Measurements from ENCODE around the gene TMEM235. TPM values are rescaled to one million over a fixed set of nuclear protein-coding genes. Genes with fewer than 3 reads are reported as not detected.

The TMEM235 gene
- total RNA-seq, 3 donors from 2014 or later (not counting 1 experiment from before 2014, with no cell fraction given) = not detected

- 96% methylated on average over 17 of the region's 17 CpGs for WGBS (ENCODE audit: insufficient coverage)
- Histone ChIP-seq H3K4me1 (ENCODE audit: control insufficient read depth, insufficient read depth, low read length) (no peaks in the 10 kb centered on the region), H3K36me3 (ENCODE audit: control insufficient read depth, insufficient read depth, low read length) (no peaks in the 10 kb centered on the region), H3K27me3 (ENCODE audit: control insufficient read depth, insufficient read depth, low read length) (no peaks in the 10 kb centered on the region), H3K4me3 (ENCODE audit: low read length) (no peak overlapping the region), H3K9me3 (ENCODE audit: control insufficient read depth, insufficient read depth, low read length) (no peaks in the 10 kb centered on the region), H3K27ac (ENCODE audit: low read length) (no peak overlapping the region)
- TF ChIP-seq, protein P1, sequence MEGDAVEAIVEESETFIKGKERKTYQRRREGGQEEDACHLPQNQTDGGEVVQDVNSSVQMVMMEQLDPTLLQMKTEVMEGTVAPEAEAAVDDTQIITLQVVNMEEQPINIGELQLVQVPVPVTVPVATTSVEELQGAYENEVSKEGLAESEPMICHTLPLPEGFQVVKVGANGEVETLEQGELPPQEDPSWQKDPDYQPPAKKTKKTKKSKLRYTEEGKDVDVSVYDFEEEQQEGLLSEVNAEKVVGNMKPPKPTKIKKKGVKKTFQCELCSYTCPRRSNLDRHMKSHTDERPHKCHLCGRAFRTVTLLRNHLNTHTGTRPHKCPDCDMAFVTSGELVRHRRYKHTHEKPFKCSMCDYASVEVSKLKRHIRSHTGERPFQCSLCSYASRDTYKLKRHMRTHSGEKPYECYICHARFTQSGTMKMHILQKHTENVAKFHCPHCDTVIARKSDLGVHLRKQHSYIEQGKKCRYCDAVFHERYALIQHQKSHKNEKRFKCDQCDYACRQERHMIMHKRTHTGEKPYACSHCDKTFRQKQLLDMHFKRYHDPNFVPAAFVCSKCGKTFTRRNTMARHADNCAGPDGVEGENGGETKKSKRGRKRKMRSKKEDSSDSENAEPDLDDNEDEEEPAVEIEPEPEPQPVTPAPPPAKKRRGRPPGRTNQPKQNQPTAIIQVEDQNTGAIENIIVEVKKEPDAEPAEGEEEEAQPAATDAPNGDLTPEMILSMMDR (IDR thresholded peaks at IDR 0.05) = no peak
- intact Hi-C loops (cut with micrococcal nuclease) = no loop called here
- no peak overlapping the region for H3K27ac Mint-ChIP-seq
- H3K4me1 Mint-ChIP-seq = no peaks in the 10 kb centered on the region
- ATAC-seq (no peak), DNase-seq (no peak)
- H3K9me3 Mint-ChIP-seq = no peaks in the 10 kb centered on the region
- no peaks in the 10 kb centered on the region for H3K36me3 Mint-ChIP-seq
- H3K27me3 Mint-ChIP-seq (ENCODE audit: low read depth in 2 of 2) = no peaks in the 10 kb centered on the region
- H3K4me3 Mint-ChIP-seq = no peak overlapping the region
Measured at GRCh38 chr17:78205124-78205775, 26.2 kb upstream of the TMEM235 start.

- no peaks in the 10 kb centered on the region for H3K9me3 ChIP-seq (ENCODE audit: control insufficient read depth, insufficient read depth, low read length)
- no peaks in the 10 kb centered on the region for H3K9me3 Mint-ChIP-seq
- H3K4me3 ChIP-seq (ENCODE audit: low read length) = no peak overlapping the region
- H3K36me3 Mint-ChIP-seq = no peaks in the 10 kb centered on the region
- H3K27ac Mint-ChIP-seq = no peak overlapping the region
- no peak overlapping the region for H3K27ac ChIP-seq (ENCODE audit: low read length)
- intact Hi-C loops (cut with micrococcal nuclease) = no loop called here
- 88% methylated on average over 7 of the region's 7 CpGs for WGBS (ENCODE audit: insufficient coverage)
- H3K4me1 Mint-ChIP-seq = no peaks in the 10 kb centered on the region
- H3K36me3 ChIP-seq (ENCODE audit: control insufficient read depth, insufficient read depth, low read length) = no peaks in the 10 kb centered on the region
- H3K4me3 Mint-ChIP-seq = no peak overlapping the region
- TF ChIP-seq, protein P1 (IDR thresholded peaks at IDR 0.05) = no peak
- no peak for ATAC-seq
- no peaks in the 10 kb centered on the region for H3K27me3 Mint-ChIP-seq (ENCODE audit: low read depth in 2 of 2)
- H3K27me3 ChIP-seq (ENCODE audit: control insufficient read depth, insufficient read depth, low read length) = no peaks in the 10 kb centered on the region
- DNase-seq = no peak
- no peaks in the 10 kb centered on the region for H3K4me1 ChIP-seq (ENCODE audit: control insufficient read depth, insufficient read depth, low read length)
Measured at GRCh38 chr17:78206298-78206697, 25.1 kb upstream of the TMEM235 start.

DNA sequence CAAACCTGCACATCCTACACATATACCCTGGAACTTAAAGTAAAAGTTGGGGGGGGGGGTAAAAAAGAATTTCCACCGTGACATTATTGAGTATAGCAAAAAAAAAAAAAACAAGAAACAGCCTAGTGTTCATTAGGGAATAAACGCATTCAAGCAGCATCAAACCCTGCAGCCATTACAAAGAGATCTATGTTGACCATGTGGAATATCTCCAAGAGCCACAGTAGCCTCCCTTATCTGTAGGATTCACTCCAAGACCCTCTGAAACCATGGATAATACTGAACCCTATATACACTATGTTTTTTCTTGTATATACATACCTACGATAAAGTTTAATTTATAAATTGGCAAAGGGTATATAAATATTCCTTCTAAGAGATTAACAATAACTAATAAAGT, 22.9 kb upstream of the TMEM235 start:
- 91% methylated on average over 1 of the region's 3 CpGs for WGBS (ENCODE audit: insufficient coverage)
- Mint-ChIP-seq H3K4me1 (peaks cover 0 to under 1% of the 10 kb centered on the region in 2 donors), H3K27ac (no peak overlapping the region), H3K36me3 (no peaks in the 10 kb centered on the region), H3K4me3 (no peak overlapping the region), H3K27me3 (ENCODE audit: low read depth in 2 of 2) (no peaks in the 10 kb centered on the region), H3K9me3 (no peaks in the 10 kb centered on the region)
- H3K4me3 ChIP-seq (ENCODE audit: low read length) = no peak overlapping the region
- no peak overlapping the region for H3K27ac ChIP-seq (ENCODE audit: low read length)
- ATAC-seq = no peak
- intact Hi-C loops (cut with micrococcal nuclease) = no loop called here
- DNase-seq = no peak
- H3K4me1 ChIP-seq (ENCODE audit: control insufficient read depth, insufficient read depth, low read length) = no peaks in the 10 kb centered on the region
- H3K36me3 ChIP-seq (ENCODE audit: control insufficient read depth, insufficient read depth, low read length) = no peaks in the 10 kb centered on the region
- H3K27me3 ChIP-seq (ENCODE audit: control insufficient read depth, insufficient read depth, low read length) = no peaks in the 10 kb centered on the region
- TF ChIP-seq, protein P1 (IDR thresholded peaks at IDR 0.05) = no peak
- H3K9me3 ChIP-seq (ENCODE audit: control insufficient read depth, insufficient read depth, low read length) = no peaks in the 10 kb centered on the region

DNA sequence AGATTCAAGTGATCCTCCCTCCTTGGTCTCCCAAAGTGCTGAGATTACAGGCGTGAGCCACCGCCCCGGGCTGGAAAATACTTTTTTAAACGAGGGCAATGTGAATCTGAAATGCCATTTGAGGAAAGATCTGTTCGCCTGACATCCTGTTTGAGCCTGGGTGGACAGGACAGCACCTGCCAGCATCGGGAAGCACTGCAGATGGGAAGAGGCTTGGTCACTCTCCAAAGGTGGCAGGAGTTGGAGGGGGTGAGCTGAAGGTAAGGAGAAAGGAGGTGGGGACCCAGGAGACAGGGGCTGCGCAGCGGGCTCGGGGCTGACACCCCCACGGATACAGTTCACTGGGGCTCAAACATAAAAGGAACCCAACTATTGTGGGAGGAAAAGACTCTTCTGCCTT, 21.3 kb upstream of the TMEM235 start:
- H3K36me3 ChIP-seq (ENCODE audit: control insufficient read depth, insufficient read depth, low read length) = no peaks in the 10 kb centered on the region
- TF ChIP-seq, protein P1 (IDR thresholded peaks at IDR 0.05) = no peak
- DNase-seq (no peak), ATAC-seq (no peak)
- Mint-ChIP-seq H3K9me3 (no peaks in the 10 kb centered on the region), H3K36me3 (no peaks in the 10 kb centered on the region), H3K4me1 (peaks cover 0 to 9% of the 10 kb centered on the region in 2 donors), H3K4me3 (no peak overlapping the region), H3K27me3 (ENCODE audit: low read depth in 2 of 2) (no peaks in the 10 kb centered on the region), H3K27ac (no peak overlapping the region)
- no peaks in the 10 kb centered on the region for H3K9me3 ChIP-seq (ENCODE audit: control insufficient read depth, insufficient read depth, low read length)
- H3K4me1 ChIP-seq (ENCODE audit: control insufficient read depth, insufficient read depth, low read length) = peaks cover 9% of the 10 kb centered on the region
- intact Hi-C loops (cut with micrococcal nuclease) = no loop called here
- H3K27me3 ChIP-seq (ENCODE audit: control insufficient read depth, insufficient read depth, low read length) = no peaks in the 10 kb centered on the region
- WGBS (ENCODE audit: insufficient coverage) = 90% methylated on average over 10 of the region's 10 CpGs
- H3K4me3 ChIP-seq (ENCODE audit: low read length) = no peak overlapping the region
- H3K27ac ChIP-seq (ENCODE audit: low read length) = no peak overlapping the region
